IPS-18a (cell line): ENCODE results near the gene DNAJB14.

Experiments used
- H3K27ac ChIP-seq: one replicate; pipeline ENCODE4 v1.5.1; 2013; ENCODE audit warnings: low read length
- H3K27me3 ChIP-seq: one replicate; pipeline ENCODE4 v1.6.1; 2013; ENCODE audit warnings: mild to moderate bottlenecking, low read length; ENCODE audit not compliant: control insufficient read depth, insufficient read depth
- H3K36me3 ChIP-seq: one replicate; pipeline ENCODE4 v1.6.1; 2013; ENCODE audit warnings: low read depth, low read length; ENCODE audit not compliant: control insufficient read depth
- H3K4me1 ChIP-seq: one replicate; pipeline ENCODE4 v1.6.1; 2013; ENCODE audit warnings: low read depth, low read length; ENCODE audit not compliant: control insufficient read depth
- H3K4me3 ChIP-seq: one replicate; pipeline ENCODE4 v1.5.1; 2013; ENCODE audit warnings: low read length
- H3K9ac ChIP-seq: one replicate; pipeline ENCODE4 v1.6.1; 2013; ENCODE audit warnings: mild to moderate bottlenecking, low read length, moderate library complexity
- H3K9me3 ChIP-seq: one replicate; pipeline ENCODE4 v1.6.1; 2013; ENCODE audit warnings: low read depth, low read length; ENCODE audit not compliant: control insufficient read depth

DNAJB14 gene

DNA sequence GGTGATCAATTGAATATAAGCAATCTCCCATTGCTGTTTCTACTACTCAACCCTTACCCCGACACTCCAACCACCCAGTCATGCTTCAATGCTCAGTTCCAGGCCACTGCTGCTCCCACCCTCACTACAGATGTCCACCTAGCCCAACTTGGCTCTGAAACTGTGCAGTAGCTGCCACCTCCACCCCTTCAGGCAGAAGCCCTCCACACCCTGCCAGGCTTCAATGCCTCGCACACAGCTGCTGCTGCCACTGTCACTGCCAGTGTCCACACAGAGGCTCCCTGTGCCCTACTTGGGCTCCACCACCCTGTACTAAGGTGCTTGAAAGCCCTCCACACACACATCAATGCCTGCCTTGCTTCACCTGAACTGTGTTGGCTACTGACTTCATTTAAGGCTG is 86.8 kb downstream of the DNAJB14 start:
- Histone ChIP-seq H3K27ac (no peak overlapping the region), H3K36me3 (no peaks in the 10 kb centered on the region), H3K9ac (no peak overlapping the region), H3K9me3 (no peaks in the 10 kb centered on the region), H3K4me3 (no peak overlapping the region), H3K4me1 (no peaks in the 10 kb centered on the region), H3K27me3 (no peaks in the 10 kb centered on the region)

GRCh38 chr4:99857307-99857706 is 89.1 kb downstream of the DNAJB14 start:
- Histone ChIP-seq H3K4me3 (no peak overlapping the region), H3K9me3 (no peaks in the 10 kb centered on the region), H3K36me3 (no peaks in the 10 kb centered on the region), H3K27ac (no peak overlapping the region), H3K9ac (no peak overlapping the region), H3K4me1 (no peaks in the 10 kb centered on the region), H3K27me3 (no peaks in the 10 kb centered on the region)

- Histone ChIP-seq H3K27ac (no peak overlapping the region), H3K9me3 (no peaks in the 10 kb centered on the region), H3K36me3 (no peaks in the 10 kb centered on the region), H3K4me1 (no peaks in the 10 kb centered on the region), H3K27me3 (no peaks in the 10 kb centered on the region), H3K4me3 (no peak overlapping the region), H3K9ac (no peak overlapping the region)
Observed at GRCh38 chr4:99856166-99856565, 90.3 kb downstream of the DNAJB14 start.

DNA sequence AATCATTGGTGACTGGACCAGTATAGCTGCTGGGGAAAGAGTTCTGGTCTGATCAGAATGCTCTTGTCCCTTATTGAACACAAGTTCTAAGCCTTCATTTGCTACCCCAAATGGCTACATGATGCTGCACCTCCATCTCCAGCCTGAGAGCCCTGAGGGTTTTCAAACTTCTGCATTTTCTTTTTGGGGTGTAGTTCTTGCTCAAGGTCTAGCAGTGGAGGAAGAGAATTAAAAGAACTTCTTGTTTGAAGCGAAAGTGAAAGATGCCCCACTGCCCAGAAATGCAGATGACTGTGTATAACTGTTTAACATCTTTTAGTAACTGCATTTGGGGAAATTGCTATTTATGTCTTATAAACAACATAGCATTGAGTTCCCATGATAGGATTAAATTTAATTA is 90.7 kb downstream of the DNAJB14 start:
- no peak overlapping the region for H3K9ac ChIP-seq
- H3K4me3 ChIP-seq = no peak overlapping the region
- H3K4me1 ChIP-seq = no peaks in the 10 kb centered on the region
- H3K27me3 ChIP-seq = no peaks in the 10 kb centered on the region
- no peaks in the 10 kb centered on the region for H3K9me3 ChIP-seq
- no peaks in the 10 kb centered on the region for H3K36me3 ChIP-seq
- no peak overlapping the region for H3K27ac ChIP-seq

DNA sequence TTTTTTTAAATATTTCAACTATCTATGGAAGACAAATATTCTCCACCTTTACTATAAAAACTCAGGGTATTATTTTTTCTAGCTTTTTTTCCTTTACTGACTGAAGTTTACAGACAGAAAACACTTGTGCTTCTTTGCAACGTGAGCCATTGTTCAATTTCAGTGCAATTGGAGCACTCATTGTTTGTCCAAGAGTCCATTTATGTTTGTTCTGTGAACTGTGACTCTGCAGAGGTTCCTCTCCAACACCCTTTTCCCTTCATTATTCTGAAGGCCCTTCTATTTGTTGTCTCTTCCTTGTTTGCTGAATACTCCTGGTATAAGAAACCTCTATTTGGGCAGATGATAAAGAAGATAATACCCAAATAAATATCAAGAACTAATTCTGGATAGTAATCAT is 92.4 kb downstream of the DNAJB14 start:
- H3K27ac ChIP-seq = no peak overlapping the region
- H3K9me3 ChIP-seq = no peaks in the 10 kb centered on the region
- H3K4me1 ChIP-seq = no peaks in the 10 kb centered on the region
- no peak overlapping the region for H3K4me3 ChIP-seq
- no peaks in the 10 kb centered on the region for H3K36me3 ChIP-seq
- no peak overlapping the region for H3K9ac ChIP-seq
- no peaks in the 10 kb centered on the region for H3K27me3 ChIP-seq

DNA sequence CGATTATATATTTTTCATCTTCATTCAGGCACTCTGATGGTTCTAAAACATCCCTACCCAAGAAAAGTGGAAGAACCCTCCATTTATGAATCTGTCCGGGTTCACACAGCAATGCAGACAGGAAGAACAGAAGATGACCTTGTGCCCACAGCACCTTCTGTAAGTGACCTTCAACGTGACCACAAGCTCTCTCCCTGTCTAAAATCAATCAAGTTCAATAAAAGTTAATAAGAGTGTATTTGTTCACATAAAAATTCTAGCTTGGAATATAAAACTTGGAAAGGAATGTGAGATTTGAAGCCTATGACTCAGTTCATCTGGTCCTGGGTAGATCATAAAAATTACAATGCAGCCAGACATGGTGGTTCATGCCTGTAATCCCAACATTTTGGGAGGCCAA is 93.2 kb downstream of the DNAJB14 start:
- Histone ChIP-seq H3K4me3 (no peak overlapping the region), H3K9me3 (no peaks in the 10 kb centered on the region), H3K9ac (no peak overlapping the region), H3K36me3 (no peaks in the 10 kb centered on the region), H3K4me1 (no peaks in the 10 kb centered on the region), H3K27ac (no peak overlapping the region), H3K27me3 (no peaks in the 10 kb centered on the region)

GRCh38 chr4:99852199-99852749 is 94.1 kb downstream of the DNAJB14 start:
- no peak overlapping the region for H3K9ac ChIP-seq
- no peak overlapping the region for H3K27ac ChIP-seq
- no peaks in the 10 kb centered on the region for H3K27me3 ChIP-seq
- no peak overlapping the region for H3K4me3 ChIP-seq
- no peaks in the 10 kb centered on the region for H3K36me3 ChIP-seq
- H3K9me3 ChIP-seq = no peaks in the 10 kb centered on the region
- no peaks in the 10 kb centered on the region for H3K4me1 ChIP-seq

DNA sequence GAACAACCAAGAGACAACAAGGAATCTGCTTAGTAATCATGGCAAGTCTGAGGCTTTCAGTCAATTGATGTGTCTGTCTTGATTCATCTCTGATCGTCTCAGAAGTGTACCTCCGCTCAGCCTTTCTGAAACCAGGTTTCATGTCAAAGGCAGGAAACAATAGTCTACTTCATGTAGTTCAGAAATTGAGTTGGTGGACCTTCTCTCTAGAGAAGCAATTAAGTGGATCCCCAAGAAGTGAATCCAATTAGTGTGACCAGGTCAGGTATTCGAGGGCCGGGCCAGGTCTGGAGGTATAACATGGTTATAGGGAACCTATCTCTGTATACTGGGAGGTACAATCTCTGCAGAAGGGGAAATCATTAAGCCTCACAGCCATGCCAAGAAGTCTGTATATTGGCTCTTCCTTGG is 97.8 kb downstream of the DNAJB14 start:
- H3K27me3 ChIP-seq = no peaks in the 10 kb centered on the region
- H3K4me3 ChIP-seq = no peak overlapping the region
- H3K9me3 ChIP-seq = no peaks in the 10 kb centered on the region
- H3K4me1 ChIP-seq = no peaks in the 10 kb centered on the region
- no peaks in the 10 kb centered on the region for H3K36me3 ChIP-seq
- no peak overlapping the region for H3K27ac ChIP-seq
- no peak overlapping the region for H3K9ac ChIP-seq

- Histone ChIP-seq H3K4me3 (no peak overlapping the region), H3K27me3 (no peaks in the 10 kb centered on the region), H3K4me1 (no peaks in the 10 kb centered on the region), H3K9ac (no peak overlapping the region), H3K36me3 (no peaks in the 10 kb centered on the region), H3K27ac (no peak overlapping the region), H3K9me3 (no peaks in the 10 kb centered on the region)
Observed at GRCh38 chr4:99847362-99847976, 98.9 kb downstream of the DNAJB14 start.

DNA sequence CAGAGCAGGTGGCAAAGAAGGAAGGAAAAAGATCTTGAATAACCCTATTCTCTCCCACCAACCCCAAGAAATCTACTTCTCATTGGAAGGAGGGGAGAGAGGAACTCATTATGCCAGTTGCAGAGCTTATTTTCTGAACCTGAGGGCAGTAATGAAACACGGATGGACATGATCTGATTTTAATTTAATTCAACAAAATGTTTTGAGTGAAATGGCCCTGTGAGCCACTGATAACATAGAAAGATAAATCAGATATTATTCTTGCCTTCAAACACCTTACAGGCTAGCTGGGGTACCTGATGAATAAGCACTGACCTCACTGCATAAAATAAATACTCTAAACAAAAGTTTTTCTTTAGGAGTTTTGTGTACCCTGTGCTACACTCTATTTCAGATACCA is 99.5 kb downstream of the DNAJB14 start:
- H3K9ac ChIP-seq = no peak overlapping the region
- H3K36me3 ChIP-seq = no peaks in the 10 kb centered on the region
- no peaks in the 10 kb centered on the region for H3K9me3 ChIP-seq
- no peak overlapping the region for H3K4me3 ChIP-seq
- H3K27ac ChIP-seq = no peak overlapping the region
- no peaks in the 10 kb centered on the region for H3K27me3 ChIP-seq
- no peaks in the 10 kb centered on the region for H3K4me1 ChIP-seq
